NCI-H1417 treated with DMSO at 0.1 percent for 48 hours (cell line): ENCODE results near the gene PKNOX2.
"Not testable (repeated sequence)": the region's sequence is repeated elsewhere in the genome, so short reads cannot be mapped to it uniquely, and the experiment has no call there.

Source experiments
- DNase-seq: peaks from one replicate; lab custom pipeline; 2025; lab: John Stamatoyannopoulos, UW

The PKNOX2 gene

GRCh38 chr11:125202362-125202880 is 37.9 kb downstream of the PKNOX2 start:
- no peak for DNase-seq

- DNase-seq = no peak
Observed at GRCh38 chr11:125202977-125203376, 38.4 kb downstream of the PKNOX2 start.

- DNase-seq = no peak
Observed at GRCh38 chr11:125207866-125208425, 43.4 kb downstream of the PKNOX2 start.

- no peak for DNase-seq
Observed at GRCh38 chr11:125210066-125210465, 45.5 kb downstream of the PKNOX2 start.

- no peak for DNase-seq
Observed at GRCh38 chr11:125211191-125211947, 46.8 kb downstream of the PKNOX2 start.

DNA sequence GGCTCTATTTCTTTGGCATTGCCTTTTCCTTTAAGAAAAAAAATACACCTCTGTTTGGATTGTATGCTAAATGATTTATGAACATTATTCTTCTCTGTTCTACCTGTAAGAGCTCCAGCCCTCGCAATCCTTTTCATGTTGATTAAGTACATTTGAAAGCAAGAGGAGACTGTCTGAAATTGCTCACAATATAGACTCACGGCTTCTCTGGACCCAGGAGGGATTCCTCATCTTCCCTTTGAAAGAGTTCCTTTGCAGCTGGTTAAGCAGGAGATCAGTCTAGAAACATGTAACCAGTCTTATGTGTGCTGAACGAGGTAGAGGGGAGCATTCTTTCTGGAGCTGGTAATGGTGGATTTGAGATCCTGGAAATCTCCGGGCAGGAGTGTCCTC is 47.4 kb downstream of the PKNOX2 start:
- no peak for DNase-seq

DNA sequence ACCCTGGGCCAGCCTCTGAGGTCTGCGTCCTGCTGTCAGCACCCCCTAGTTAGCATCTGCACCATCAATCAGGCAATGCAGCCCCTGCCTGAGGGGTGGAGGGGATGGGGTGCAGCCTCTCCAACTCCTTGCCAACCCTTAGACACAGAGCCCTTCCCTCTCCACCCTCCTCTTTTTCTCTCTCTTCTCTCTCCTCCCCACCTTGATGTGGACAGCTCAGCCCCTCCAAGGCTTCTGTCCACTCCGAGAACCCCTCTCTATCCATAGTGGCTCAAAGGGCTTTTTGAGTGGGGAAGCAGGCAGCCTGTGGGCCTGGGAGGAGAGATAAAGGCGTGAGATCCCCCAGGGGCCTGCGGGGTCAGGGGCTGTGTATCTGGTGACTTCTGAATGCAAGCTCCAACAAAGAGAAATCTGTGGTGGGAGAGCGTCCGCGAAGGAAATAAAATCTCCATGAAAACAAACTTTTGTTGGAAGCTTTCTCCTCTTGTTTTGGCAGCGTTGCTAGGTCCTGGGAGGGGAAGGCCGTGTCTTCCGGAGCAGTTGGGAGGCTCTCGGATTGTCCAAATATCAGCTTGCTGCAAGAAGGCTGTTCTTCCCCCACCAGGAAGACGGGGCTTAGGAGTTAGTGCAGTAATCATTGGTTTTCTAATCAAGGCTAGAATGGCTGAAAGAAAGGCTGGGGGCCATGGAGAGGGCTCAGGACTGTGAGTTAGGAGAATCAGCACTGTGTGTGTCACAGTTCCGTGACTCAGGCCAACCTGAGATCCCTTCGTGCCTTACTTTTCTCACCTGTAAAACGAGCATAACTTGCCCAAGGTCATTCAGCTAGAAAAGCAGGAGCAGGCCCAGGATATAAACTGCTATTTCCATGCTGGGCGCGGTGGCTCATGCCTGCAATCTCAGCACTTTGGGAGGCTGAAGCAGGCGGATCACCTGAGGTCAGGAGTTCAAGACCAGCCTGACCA is 50.3 kb downstream of the PKNOX2 start:
- no peak for DNase-seq

DNA sequence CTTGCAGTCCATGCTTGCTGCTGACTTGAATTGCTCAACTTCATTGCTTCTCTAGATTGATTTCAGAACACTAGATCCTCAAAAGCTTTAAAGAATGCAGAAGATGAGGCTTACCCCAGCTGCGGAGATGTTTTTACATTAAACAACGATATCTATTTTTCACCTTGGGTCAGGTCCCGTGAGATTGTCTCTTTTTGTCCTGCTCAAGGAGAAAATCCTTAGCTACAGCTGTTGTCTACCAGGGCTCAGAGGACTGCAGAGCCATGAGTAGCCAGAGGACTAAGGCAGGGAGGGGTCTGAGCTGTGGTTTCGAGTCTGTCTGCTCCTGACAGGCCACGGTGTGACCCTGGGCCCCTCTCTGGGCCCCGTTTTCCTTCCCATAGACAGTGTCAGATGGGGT is 51.4 kb downstream of the PKNOX2 start:
- no peak for DNase-seq

DNA sequence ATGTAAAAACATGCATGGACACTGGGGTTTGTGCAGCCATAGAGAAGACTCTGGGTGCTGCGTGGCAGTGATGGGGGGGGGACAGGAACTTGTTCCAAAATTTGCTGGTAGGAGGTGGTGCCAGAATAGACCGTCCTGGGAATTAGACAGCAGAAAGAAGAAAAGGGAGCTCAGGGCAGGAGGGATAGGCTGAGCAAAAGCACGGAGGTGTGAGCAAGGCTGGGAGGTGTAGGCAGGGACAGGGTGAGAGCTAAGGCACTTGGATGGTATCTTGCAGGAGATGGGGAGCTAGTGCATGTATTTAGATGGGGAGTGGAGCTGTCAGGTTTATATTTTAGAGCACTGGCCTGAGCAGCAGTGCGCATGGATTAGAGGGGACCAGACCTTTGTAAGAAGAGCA is 53.8 kb downstream of the PKNOX2 start:
- DNase-seq = no peak

DNA sequence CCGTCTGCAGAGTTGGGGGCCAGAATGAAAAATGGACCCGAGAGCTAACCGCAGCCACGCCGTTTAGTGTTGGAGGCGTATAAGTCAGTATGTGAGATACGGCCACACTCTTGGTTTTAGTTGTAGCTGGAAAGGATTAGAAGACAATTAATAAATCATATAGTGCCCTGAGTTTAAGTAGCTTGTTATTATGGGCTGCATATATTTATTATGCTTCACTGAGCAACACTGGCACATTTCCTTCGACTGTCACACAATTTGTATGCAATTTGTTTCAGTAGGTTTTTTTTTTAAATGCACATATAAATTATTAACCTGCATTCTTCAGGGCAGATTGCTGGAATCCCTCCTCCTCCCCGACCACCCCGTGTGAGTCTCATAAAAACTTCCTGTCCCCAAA is 56.9 kb downstream of the PKNOX2 start:
- no peak for DNase-seq

GRCh38 chr11:125222494-125222893 is 57.9 kb downstream of the PKNOX2 start:
- DNase-seq = no peak

GRCh38 chr11:125223161-125223560 is 58.6 kb downstream of the PKNOX2 start:
- not testable (repeated sequence) for DNase-seq

- no peak for DNase-seq
Observed at GRCh38 chr11:125223901-125224361, 59.4 kb downstream of the PKNOX2 start.

- DNase-seq = no peak
Observed at GRCh38 chr11:125224391-125225021, 60.0 kb downstream of the PKNOX2 start.

- no peak for DNase-seq
Observed at GRCh38 chr11:125225401-125225800, 60.9 kb downstream of the PKNOX2 start.

DNA sequence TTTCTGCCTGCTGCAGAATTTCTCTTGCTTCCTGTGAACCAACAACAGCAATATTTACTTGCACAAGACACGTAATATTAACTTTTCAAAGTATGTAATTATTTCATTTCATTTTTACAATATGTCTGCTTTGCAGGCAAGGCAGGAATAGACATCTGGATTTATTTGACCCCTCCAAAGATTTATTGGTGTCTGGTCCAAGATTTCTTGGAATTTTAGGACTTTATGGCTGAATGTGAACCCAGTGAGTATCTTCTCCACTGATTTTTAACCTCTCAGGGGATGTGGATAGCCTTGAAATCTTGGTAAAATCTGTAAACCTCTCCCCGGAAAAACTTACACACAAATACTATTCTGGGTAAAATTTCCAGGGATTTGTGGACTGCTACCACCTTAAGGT is 61.5 kb downstream of the PKNOX2 start:
- DNase-seq = no peak

DNA sequence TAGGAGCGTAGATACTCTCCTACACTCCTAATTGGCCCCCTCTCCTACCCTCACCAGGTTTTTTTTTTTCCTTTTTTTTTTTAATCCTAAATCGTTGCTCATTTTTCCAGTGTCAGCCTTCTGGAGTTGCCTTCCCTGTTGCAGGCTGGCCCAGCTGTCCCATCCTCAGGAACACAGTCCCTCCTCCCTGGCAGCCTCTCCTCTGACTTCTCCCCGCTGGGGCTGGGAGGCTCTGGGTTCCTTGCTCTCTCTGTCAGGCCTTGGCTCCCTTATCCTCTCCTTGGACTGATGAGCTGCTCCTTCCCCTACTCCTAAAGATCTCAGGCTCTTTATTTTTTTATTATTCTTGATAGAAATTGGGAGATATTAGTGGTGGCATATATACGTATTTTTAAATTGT is 62.2 kb downstream of the PKNOX2 start:
- no peak for DNase-seq

DNA sequence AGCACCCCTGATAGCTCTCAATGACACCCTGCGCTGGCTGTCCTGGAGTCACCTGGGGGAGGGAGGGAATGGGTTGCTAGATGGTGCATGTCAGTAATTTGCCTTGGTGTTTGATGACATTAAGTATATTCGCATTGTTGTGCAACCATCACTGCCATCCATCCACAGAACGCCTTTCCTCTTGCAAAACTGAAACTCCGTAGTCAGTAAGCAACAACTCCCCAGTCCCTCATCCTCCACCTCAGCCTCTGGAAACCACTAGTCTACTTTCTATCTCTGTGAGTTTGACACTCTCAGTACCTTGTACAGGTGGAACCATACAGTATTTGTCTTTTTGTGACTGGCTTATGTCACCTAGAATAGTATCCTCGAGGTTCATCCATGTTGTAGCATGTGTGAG is 62.6 kb downstream of the PKNOX2 start:
- DNase-seq = no peak

DNA sequence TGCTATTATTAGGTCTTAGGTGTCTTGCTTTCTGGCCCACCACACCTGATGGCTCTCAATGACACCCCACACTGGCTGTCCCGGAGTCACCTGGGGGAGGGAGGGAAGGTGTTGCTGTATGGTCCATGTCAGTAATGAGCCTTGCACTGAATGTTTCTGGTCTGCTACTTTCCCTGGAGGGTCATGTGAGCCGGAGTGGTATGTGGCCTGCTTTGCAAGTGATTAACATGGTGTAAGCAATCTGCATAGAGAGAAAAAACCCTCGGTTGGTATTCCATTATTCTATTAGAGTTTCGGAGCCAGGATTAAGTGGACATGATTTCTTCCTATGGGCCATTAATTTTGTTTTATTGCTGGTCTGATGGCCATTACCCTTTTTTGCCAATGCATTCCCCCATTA is 63.9 kb downstream of the PKNOX2 start:
- no peak for DNase-seq

DNA sequence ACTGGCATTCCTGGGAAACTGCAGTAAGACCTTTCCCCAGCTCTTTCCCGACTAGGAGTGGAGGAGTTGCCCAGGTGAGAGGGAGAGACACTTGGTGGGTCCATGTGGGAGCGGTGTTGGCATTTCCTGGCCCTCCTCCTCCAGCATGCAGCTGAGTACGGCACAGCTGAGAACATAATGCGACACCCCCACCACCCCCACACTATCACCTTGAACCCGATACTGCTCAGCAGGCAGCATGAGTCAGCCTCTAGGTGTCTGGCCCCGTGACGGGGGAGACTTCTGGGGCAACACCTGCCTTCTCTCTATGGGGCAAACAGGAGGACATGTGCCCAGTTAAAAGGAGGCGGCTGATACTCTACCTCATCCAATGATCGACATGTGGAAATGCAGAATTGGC is 64.4 kb downstream of the PKNOX2 start:
- no peak for DNase-seq

- DNase-seq = no peak
Observed at GRCh38 chr11:125229916-125230315, 65.4 kb downstream of the PKNOX2 start.

- no peak for DNase-seq
Observed at GRCh38 chr11:125233116-125233515, 68.6 kb downstream of the PKNOX2 start.
